ENCODE data around the gene TMEM131. TPM values are rescaled to one million over a fixed set of nuclear protein-coding genes. Genes with fewer than 3 reads are reported as not detected.
"Not testable (repeated sequence)": the region's sequence is repeated elsewhere in the genome, so short reads cannot be mapped to it uniquely, and the experiment has no call there.

The TMEM131 gene
- 10 to 100 TPM; 39.0 to 43.0 TPM for total RNA-seq
- polyA plus RNA-seq (2013, experiment 1 of 2), result 30.6 TPM
- polyA plus RNA-seq (2013, experiment 2 of 2), result 28.4 TPM
- long read RNA-seq, experiment 1, partial matches to known transcripts, result 7 of 20 reads
- long read RNA-seq, experiment 1, other reads (novel, unspliced or antisense), result 13 of 20 reads
- long read RNA-seq, experiment 2, full-length matches to known transcripts, result 13 of 38 reads
- long read RNA-seq, experiment 2, partial matches to known transcripts, result 15 of 38 reads
- long read RNA-seq, experiment 2, other reads (novel, unspliced or antisense), result 10 of 38 reads
- long read RNA-seq, experiment 3, full-length matches to known transcripts, result 1 of 15 reads
- long read RNA-seq, experiment 3, partial matches to known transcripts, result 10 of 15 reads
- long read RNA-seq, experiment 3, other reads (novel, unspliced or antisense), result 4 of 15 reads
- long read RNA-seq, experiment 4, partial matches to known transcripts, result 2 of 2 reads
- long read RNA-seq, experiment 4, other reads (novel, unspliced or antisense), result 0 of 2 reads

DNA sequence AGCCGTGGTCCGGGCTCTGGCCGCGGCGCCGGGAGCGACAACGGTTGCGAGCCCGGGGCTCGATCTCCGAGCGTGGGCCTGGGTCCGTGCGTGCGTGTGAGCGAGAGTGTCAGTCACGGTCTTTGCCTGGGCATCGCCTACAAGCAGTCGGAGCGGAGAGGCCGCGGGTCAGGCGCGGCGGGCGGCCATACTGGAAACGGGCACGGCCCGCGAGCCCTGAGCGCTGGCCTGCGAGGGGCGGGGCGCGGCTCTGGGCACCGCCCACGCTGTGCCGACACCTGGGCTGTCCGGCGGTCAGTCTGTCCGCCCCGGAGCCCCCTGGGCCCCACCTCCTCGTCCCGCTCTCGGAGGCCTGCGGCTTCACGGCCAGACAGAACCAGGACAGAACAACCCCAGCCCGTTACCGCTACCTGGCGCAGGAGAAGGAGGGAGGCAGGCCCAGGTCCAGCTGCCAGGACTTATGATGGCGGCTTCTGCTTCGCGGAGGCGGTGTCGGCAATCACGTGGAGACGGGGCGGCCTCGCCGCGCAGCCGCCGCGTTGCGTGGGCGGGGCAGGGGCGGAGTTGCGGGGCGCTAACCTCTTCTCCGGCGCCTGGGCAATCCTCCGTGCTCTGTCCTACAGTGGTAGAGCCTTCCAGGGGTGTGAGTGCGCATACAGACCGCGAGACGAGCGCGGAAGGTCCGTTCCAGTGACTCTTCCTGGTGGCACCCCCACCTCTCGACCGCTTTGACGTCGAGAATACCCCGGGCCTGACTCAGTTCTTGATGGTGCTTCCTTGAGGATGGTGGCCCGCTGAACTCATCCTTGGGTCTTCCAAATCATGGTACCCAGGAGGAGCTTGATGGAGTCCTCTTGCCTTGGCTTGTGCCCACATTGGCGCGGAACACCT lies at the start of gene TMEM131:
Gene TMEM131 (minus strand): TSS at position 215 of the 891 bp plus-strand sequence. CDS start 286 bp downstream, outside the sequence.
- H3K36me3 Mint-ChIP-seq (ENCODE audit: low read depth), result no peaks in the 10 kb centered on the region

DNA sequence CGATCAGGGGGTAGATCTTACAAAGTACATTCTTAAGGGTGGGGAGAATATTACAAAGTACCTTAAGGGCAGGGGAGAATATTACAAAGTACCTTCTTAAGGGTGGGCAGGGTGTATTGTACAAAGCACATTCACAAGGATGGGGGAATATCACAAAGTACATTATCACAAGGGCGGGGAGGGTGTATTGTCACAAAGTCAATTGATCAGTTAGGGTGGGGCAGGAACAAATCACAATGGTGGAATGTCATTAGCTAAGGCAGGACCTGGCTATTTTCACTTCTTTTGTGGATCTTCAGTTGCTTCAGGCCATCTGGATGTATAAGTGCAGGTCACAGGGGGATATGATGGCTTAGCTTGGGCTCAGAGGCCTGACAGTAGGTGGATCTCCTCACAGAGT lies 49.0 kb upstream of the TMEM131 start:
- WGBS, 2 experiments (ENCODE audit: insufficient coverage in 1 of 2, insufficient read length in 1 of 2), result 100% methylated on average over 2 of the region's 2 CpGs; no CpG with 5 or more reads in 1 of the 2 experiments
- H3K27ac ChIP-seq (ENCODE audit: low read depth, low read length); H3K27me3 Mint-ChIP-seq (ENCODE audit: insufficient read depth); DNase-seq; H3K4me1 ChIP-seq (ENCODE audit: control insufficient read depth, insufficient read depth, low read length); H3K36me3 ChIP-seq (ENCODE audit: control insufficient read depth, insufficient read depth, low read length); H3K9ac ChIP-seq (ENCODE audit: extremely low read depth, low read length, poor library complexity, severe bottlenecking); H3K27me3 ChIP-seq (ENCODE audit: control insufficient read depth, insufficient read depth, low read length, poor library complexity, severe bottlenecking); H3K4me3 Mint-ChIP-seq; H3K27ac Mint-ChIP-seq: not testable (repeated sequence)
- H3K4me3 ChIP-seq (ENCODE audit: low read length), result peak overlapping the region; percentile 61
- H3K36me3 Mint-ChIP-seq (ENCODE audit: low read depth), result peaks cover 24% of the 10 kb centered on the region
- H3K9me3 ChIP-seq (ENCODE audit: control insufficient read depth, low read length), result peaks cover 37% of the 10 kb centered on the region
- H3K9me3 Mint-ChIP-seq, result peaks cover 51% of the 10 kb centered on the region
- H3K4me1 Mint-ChIP-seq, result peaks cover 21% of the 10 kb centered on the region

More for the DNA sequence above, at the start of gene TMEM131:
- H3K4me3 Mint-ChIP-seq, result peak within 1 kb of the TSS; percentile 81
- DNase-seq, result peak; percentile 98
- H3K27me3 Mint-ChIP-seq (ENCODE audit: insufficient read depth), result no peaks in the 10 kb centered on the region
- H3K4me3 ChIP-seq (ENCODE audit: low read length), result peak within 1 kb of the TSS; percentile 96
- 1 to 2% methylated on average over 18 to 88 of the region's 88 CpGs for WGBS, 2 experiments (ENCODE audit: insufficient coverage in 1 of 2, insufficient read length in 1 of 2)
- H3K9me3 Mint-ChIP-seq, result no peaks in the 10 kb centered on the region
- peaks cover 37% of the 10 kb centered on the region for H3K4me1 Mint-ChIP-seq
- H3K36me3 ChIP-seq (ENCODE audit: control insufficient read depth, insufficient read depth, low read length), result no peaks in the 10 kb centered on the region
- H3K9ac ChIP-seq (ENCODE audit: extremely low read depth, low read length, poor library complexity, severe bottlenecking), result peak within 1 kb of the TSS; percentile 68
- peak within 1 kb of the TSS; percentile 84 for H3K27ac Mint-ChIP-seq
- no peaks in the 10 kb centered on the region for H3K27me3 ChIP-seq (ENCODE audit: control insufficient read depth, insufficient read depth, low read length, poor library complexity, severe bottlenecking)
- peaks cover 9% of the 10 kb centered on the region for H3K4me1 ChIP-seq (ENCODE audit: control insufficient read depth, insufficient read depth, low read length)
- TF ChIP-seq CTCF (conservative IDR thresholded peaks at IDR 0.05), result no peak
- peak within 1 kb of the TSS; percentile 91 for H3K27ac ChIP-seq (ENCODE audit: low read depth, low read length)
- no peaks in the 10 kb centered on the region for H3K9me3 ChIP-seq (ENCODE audit: control insufficient read depth, low read length)

DNA sequence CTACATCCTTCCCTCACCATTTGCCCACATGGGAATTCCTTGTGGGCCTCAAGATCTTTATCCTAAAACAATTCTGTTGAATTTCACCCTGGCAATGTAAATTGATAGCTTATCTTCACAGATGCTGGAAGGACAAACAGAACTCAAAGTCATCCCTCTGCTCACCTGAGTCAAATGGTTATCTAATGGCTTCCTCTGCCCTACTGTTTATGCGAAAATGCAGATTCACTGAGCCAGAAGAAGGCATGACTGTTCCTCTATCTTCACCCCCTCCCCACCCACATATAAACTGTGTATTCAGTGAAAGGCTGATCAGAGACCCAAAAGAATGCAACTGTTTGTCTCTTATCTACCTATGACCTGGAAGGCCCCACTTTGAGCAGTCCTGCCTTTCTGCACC lies 47.4 kb upstream of the TMEM131 start:
- H3K27me3 Mint-ChIP-seq (ENCODE audit: insufficient read depth), result no peaks in the 10 kb centered on the region
- Histone ChIP-seq H3K4me1 (ENCODE audit: control insufficient read depth, insufficient read depth, low read length) (peaks cover 5% of the 10 kb centered on the region), H3K9me3 (ENCODE audit: control insufficient read depth, low read length) (peaks cover 40% of the 10 kb centered on the region), H3K9ac (ENCODE audit: extremely low read depth, low read length, poor library complexity, severe bottlenecking) (no peak overlapping the region), H3K27ac (ENCODE audit: low read depth, low read length) (no peak overlapping the region), H3K27me3 (ENCODE audit: control insufficient read depth, insufficient read depth, low read length, poor library complexity, severe bottlenecking) (no peaks in the 10 kb centered on the region), H3K36me3 (ENCODE audit: control insufficient read depth, insufficient read depth, low read length) (no peaks in the 10 kb centered on the region), H3K4me3 (ENCODE audit: low read length) (peak overlapping the region; percentile 4)
- peaks cover 24% of the 10 kb centered on the region for H3K4me1 Mint-ChIP-seq
- peaks cover 55% of the 10 kb centered on the region for H3K9me3 Mint-ChIP-seq
- H3K36me3 Mint-ChIP-seq (ENCODE audit: low read depth), result peaks cover 28% of the 10 kb centered on the region
- H3K4me3 Mint-ChIP-seq, result no peak overlapping the region
- DNase-seq, result peak; percentile 47
- TF ChIP-seq CTCF (conservative IDR thresholded peaks at IDR 0.05), result no peak
- peak overlapping the region; percentile 68 for H3K27ac Mint-ChIP-seq
- 44 to 71% methylated on average over 1 of the region's 1 CpG for WGBS, 2 experiments (ENCODE audit: insufficient coverage in 1 of 2, insufficient read length in 1 of 2)

All from endodermal cell (in vitro differentiated cells).